Endothelial cell of coronary artery (primary cell): ENCODE data around the gene SLC37A1. TPM values are rescaled to one million over a fixed set of nuclear protein-coding genes. Genes with fewer than 3 reads are reported as not detected.

Experiments used
- total RNA-seq: library from RNA; depleted of rRNA; stranded (reverse); fragments of >200 nt; gene quantifications from 2 replicates; pipeline ENCODE4 v1.2.3, GENCODE V29; 2014

SLC37A1 gene
- 6.9 and 7.9 TPM in 2 replicates for total RNA-seq

DNA sequence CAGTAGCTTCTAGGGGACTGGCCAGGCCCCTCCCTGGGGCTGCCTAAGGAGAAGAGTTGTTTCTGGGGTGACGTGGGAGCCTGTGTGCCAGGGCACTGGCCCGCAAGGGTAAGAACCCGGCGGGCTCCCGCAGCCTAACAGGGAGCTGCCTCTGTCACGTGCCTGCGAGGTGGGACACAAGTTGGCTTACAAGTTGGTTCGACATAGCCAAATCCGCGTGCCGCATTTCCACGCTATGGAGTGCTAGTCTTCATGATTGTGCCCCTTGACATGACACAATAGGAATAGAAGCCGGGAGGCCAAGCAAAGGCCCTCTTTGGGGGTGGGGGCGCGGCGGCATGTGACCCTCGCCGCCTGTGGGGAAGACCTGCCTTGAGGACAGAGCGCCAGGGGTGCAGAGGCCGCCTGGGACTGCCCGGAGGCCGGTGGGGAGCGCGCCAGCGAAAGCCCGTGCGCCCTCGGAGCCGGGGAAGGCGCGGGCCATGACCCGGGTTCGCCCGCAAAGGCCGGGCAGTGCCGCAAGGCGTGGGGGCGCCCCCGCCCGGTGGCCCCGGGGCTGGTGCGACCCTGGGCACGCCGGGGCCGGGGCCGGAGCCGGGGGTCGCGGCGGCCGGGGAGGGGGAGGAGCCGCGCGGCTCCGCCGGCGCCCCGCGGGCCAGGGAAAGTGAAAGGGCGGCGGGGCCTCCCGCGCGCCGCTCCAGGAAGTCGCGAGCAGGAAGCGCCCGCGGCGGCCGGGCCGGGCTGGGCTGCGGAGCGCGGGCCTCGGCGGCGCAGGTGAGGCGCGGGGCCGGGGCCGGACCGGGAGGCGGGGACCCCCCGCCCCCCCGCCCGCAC, at the start of gene SLC37A1:
Gene SLC37A1, plus strand, starts transcription at position 702 of the 834 bp plus-strand sequence. CDS start 4,603 bp downstream, outside the sequence.

DNA sequence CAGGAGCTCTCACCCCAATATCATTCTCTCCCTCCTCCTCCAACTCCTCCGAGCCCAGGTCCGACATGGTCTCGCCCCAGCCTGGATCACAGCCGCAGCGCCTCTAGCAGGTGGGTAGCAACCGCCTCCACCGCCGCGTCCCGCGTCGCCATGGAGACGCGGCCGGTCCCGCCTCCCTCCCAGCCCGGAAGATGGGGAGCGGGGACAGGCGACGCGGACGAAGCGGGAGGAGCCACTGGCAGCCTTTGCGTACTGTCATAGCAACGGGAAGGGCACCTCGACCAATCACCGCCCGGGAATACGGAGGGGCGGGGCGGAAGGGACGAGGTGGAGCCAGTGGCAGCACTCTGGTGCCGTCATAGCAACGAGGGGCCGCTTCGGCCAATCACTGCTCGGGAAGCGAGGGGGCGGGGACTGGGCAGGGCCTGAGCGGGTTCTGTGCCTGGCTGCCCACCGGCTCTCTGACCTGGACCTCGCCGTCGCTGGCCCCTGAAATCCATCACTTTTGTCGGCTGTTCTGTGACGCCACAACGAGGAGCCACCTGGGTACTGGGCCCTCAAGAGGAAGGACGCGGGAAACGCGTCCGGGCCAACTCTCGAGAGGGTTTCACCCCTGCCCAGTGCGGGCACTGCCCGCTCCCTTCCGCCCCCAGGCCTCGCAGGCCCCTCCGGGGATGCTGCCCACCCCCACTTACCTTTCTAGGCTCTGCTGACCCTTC, 17.4 kb upstream of the SLC37A1 start, which contains the start of gene RSPH1:
Gene RSPH1, minus strand, starts transcription at position 105 of the 719 bp plus-strand sequence. Its CDS starts 38 bp downstream, at position 67.

Other genes starting within 250 kb of the SLC37A1 start
- gene TFF3, start 198.4 kb upstream of the SLC37A1 start, total RNA-seq, result not detected in 2 replicates
- gene TFF2, start 162.9 kb upstream of the SLC37A1 start, total RNA-seq, result not detected in 2 replicates
- gene TFF1, start 147.3 kb upstream of the SLC37A1 start, total RNA-seq, result not detected in 2 replicates
- gene TMPRSS3, start 117.8 kb upstream of the SLC37A1 start, total RNA-seq, result not detected in 2 replicates
- gene UBASH3A, start 110.0 kb upstream of the SLC37A1 start, total RNA-seq, result not detected in 2 replicates
- gene RSPH1, start 17.6 kb upstream of the SLC37A1 start, total RNA-seq, result 0.09 TPM in 1 of 2 replicates, not detected in the other
- gene PDE9A, start 139.8 kb downstream of the SLC37A1 start, total RNA-seq, result 0.18 and 0.38 TPM in 2 replicates